ENCODE data around the gene PGS1. TPM values are rescaled to one million over a fixed set of nuclear protein-coding genes. Genes with fewer than 3 reads are reported as not detected.

PGS1 gene
- total RNA-seq, 1 experiment from 2014 or later = 25.7 TPM

DNA sequence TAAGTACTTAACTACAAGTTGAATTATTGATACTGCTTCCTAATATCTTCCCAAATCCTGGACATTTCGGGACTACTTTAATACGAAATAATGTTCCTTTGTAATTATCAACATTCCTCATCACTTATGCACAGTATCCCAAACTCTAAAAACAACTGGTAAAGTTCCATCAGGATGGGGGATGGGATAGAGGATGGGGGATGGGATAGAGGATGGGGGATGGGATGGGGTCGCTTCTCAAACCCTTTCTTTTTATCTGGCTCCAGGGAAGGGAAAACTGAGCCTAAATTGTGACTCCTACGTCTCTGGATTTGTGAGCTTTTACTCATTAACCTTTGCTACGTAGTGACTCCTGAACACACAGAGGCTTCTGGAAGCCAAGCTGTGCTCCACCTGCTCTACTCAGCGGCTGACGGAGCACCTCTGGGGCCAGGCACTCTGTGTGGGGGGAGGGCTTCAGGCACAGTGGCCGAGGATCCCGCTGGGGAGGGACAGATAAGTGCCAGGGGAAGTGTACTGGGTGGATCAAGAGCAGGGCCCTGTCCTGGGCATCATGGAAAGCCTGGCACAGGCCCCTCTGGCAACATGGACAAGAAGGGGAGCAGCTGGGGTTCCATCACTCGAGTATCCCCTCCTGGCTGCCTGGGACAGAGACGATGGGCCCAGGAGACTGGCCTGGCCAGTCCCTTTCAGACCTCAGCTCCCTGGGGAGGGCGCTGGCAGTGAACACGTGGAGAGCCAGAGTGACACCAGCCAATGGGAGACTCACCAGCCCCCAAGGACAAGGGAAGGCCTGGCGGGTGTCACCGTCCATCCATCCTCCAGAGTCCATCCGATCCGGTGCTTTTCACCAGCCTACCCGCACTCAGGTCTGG, 56.2 kb downstream of the PGS1 start:
- BruUV-seq (replicated peaks) = no TSS peak
- H3K9me3 Mint-ChIP-seq (ENCODE audit: unreplicated experiment) = no peaks in the 10 kb centered on the region
- ChIA-PET POLR2A (interaction anchor here (0.7 kb wide), 1 partner anchor 1831 kb away, joined by 3 read pairs; no protein-coding TSS in a partner anchor), CTCF (interaction anchor here (0.5 to 1.0 kb wide), 2 partner anchors 184 to 401 kb away, joined by 3 read pairs; no protein-coding TSS in a partner anchor)
- H3K4me1 Mint-ChIP-seq (ENCODE audit: insufficient read depth, unreplicated experiment) = no peaks in the 10 kb centered on the region
- H3K4me3 Mint-ChIP-seq (ENCODE audit: unreplicated experiment) = no peak overlapping the region
- TF ChIP-seq, protein P1, sequence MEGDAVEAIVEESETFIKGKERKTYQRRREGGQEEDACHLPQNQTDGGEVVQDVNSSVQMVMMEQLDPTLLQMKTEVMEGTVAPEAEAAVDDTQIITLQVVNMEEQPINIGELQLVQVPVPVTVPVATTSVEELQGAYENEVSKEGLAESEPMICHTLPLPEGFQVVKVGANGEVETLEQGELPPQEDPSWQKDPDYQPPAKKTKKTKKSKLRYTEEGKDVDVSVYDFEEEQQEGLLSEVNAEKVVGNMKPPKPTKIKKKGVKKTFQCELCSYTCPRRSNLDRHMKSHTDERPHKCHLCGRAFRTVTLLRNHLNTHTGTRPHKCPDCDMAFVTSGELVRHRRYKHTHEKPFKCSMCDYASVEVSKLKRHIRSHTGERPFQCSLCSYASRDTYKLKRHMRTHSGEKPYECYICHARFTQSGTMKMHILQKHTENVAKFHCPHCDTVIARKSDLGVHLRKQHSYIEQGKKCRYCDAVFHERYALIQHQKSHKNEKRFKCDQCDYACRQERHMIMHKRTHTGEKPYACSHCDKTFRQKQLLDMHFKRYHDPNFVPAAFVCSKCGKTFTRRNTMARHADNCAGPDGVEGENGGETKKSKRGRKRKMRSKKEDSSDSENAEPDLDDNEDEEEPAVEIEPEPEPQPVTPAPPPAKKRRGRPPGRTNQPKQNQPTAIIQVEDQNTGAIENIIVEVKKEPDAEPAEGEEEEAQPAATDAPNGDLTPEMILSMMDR (IDR thresholded peaks at IDR 0.05; ENCODE audit: unreplicated experiment) = no peak
- H3K27me3 Mint-ChIP-seq (ENCODE audit: insufficient read depth, unreplicated experiment) = no peaks in the 10 kb centered on the region
- intact Hi-C loops (cut with micrococcal nuclease) = no loop called here
- no peak overlapping the region for H3K27ac Mint-ChIP-seq (ENCODE audit: low read depth, unreplicated experiment)
- H3K36me3 Mint-ChIP-seq (ENCODE audit: insufficient read depth, unreplicated experiment) = peaks cover 6% of the 10 kb centered on the region
- DNase-seq (ENCODE audit: unreplicated experiment) = no peak

- BruUV-seq (replicated peaks) = no TSS peak
Measured at GRCh38 chr17:78435330-78436005, 57.0 kb downstream of the PGS1 start.

DNA sequence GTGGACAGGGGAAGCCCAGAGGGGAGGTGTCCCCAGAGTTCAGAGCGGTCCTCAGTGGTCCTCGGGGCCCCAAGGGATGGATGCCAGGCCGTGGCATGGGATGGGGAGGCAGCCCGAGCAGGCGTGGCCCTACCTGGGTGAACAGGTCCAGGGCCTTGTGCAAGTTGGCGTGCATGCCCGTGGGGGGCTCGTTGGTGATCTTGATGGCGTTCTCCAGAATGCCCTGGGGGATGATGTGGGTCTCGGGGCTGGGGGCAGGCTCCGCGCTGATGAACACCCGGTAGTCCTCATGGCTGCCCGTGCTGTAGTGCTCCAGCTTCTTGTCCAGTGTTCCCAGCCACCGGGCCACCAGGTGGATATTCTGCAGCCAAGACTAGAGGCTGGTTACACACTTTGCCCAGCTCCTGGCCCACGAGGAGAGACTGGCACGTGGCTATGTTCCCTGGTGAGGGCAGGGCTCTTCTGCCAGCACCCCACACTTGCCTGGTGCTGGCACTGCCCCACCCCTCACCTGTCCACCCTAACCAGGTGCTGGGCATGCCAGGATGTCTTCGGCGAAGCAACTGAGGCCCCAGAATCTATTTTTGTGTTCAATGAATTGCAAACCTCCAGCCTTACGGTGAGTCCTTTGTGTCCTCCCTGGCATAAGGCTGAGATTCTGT, 59.2 kb downstream of the PGS1 start:
- TF ChIP-seq, protein P1 (IDR thresholded peaks at IDR 0.05; ENCODE audit: unreplicated experiment) = no peak
- H3K36me3 Mint-ChIP-seq (ENCODE audit: insufficient read depth, unreplicated experiment) = no peaks in the 10 kb centered on the region
- H3K27ac Mint-ChIP-seq (ENCODE audit: low read depth, unreplicated experiment) = no peak overlapping the region
- ChIA-PET POLR2A (interaction anchor here (0.6 to 1.0 kb wide), 2 partner anchors 13 to 70 kb away, joined by 3 to 4 read pairs; no protein-coding TSS in a partner anchor), CTCF (interaction anchor here (0.5 kb wide), 1 partner anchor 150 kb away, joined by 3 read pairs; no protein-coding TSS in a partner anchor)
- intact Hi-C loops (cut with micrococcal nuclease) = no loop called here
- DNase-seq (ENCODE audit: unreplicated experiment) = no peak
- no peaks in the 10 kb centered on the region for H3K4me1 Mint-ChIP-seq (ENCODE audit: insufficient read depth, unreplicated experiment)
- no peaks in the 10 kb centered on the region for H3K9me3 Mint-ChIP-seq (ENCODE audit: unreplicated experiment)
- H3K4me3 Mint-ChIP-seq (ENCODE audit: unreplicated experiment) = no peak overlapping the region
- no TSS peak for BruUV-seq (replicated peaks)
- H3K27me3 Mint-ChIP-seq (ENCODE audit: insufficient read depth, unreplicated experiment) = no peaks in the 10 kb centered on the region

More at GRCh38 chr17:78435330-78436005, 57.0 kb downstream of the PGS1 start:
- DNase-seq (ENCODE audit: unreplicated experiment) = no peak
- no peak overlapping the region for H3K4me3 Mint-ChIP-seq (ENCODE audit: unreplicated experiment)
- no peak overlapping the region for H3K27ac Mint-ChIP-seq (ENCODE audit: low read depth, unreplicated experiment)
- no peaks in the 10 kb centered on the region for H3K36me3 Mint-ChIP-seq (ENCODE audit: insufficient read depth, unreplicated experiment)
- ChIA-PET CTCF (interaction anchor here (0.6 to 1.4 kb wide), 2 partner anchors 11 to 14 kb away, joined by 3 to 6 read pairs; no protein-coding TSS in a partner anchor), POLR2A (interaction anchor here (0.7 kb wide), 1 partner anchor 1830 kb away, joined by 3 read pairs; no protein-coding TSS in a partner anchor)
- intact Hi-C loops (cut with micrococcal nuclease) = no loop called here
- H3K4me1 Mint-ChIP-seq (ENCODE audit: insufficient read depth, unreplicated experiment) = no peaks in the 10 kb centered on the region
- TF ChIP-seq, protein P1 (IDR thresholded peaks at IDR 0.05; ENCODE audit: unreplicated experiment) = no peak
- H3K27me3 Mint-ChIP-seq (ENCODE audit: insufficient read depth, unreplicated experiment) = no peaks in the 10 kb centered on the region
- H3K9me3 Mint-ChIP-seq (ENCODE audit: unreplicated experiment) = no peaks in the 10 kb centered on the region
